HCT116 (cell line): ENCODE results near the gene ERBIN. TPM values are rescaled to one million over a fixed set of nuclear protein-coding genes. Genes with fewer than 3 reads are reported as not detected.

Experiments used
- ATAC-seq: fragments of 200-7000 bp; cut with Tn5 transposase; 2 replicates; pipeline ENCODE4 v1.9.1; 2020; ENCODE audit warnings: mild to moderate bottlenecking, moderate library complexity
- BruUV-seq: library from RNA; stranded (reverse); fragments of 400-500 nt; replicated peaks from 2 replicates; lab custom pipeline; 2021; lab: Mats Ljungman, UMichigan
- CTCF ChIA-PET: fragments of 300-600 bp; sonication (Branson Sonifier 250); formaldehyde crosslinking; loops from one replicate; lab custom pipeline; 2021; ENCODE audit warnings: antibody characterized with exemption; lab: Charles Lee
- POLR2A ChIA-PET: fragments of 300-600, 350-600 bp; sonication (Branson Sonifier 250); formaldehyde crosslinking; loops from one replicate; lab custom pipeline; 2021; ENCODE audit warnings: antibody characterized with exemption; lab: Charles Lee
- RAD21 ChIA-PET, 2 experiments: fragments of 300-600 bp; sonication (Branson Sonifier 250); formaldehyde crosslinking; loops; one replicate each; lab custom pipeline; 2023; ENCODE audit warnings: low total read pairs in 2 of 2; ENCODE audit not compliant: uncharacterized antibody in 2 of 2, unreplicated experiment in 2 of 2, low non-redundant PET in 1 of 2; lab: Charles Lee
- DNase-seq: peaks from one replicate; pipeline ENCODE4 v3.0.0-alpha.2; 2010; ENCODE audit warnings: low read depth, low spot score
- H2AFZ ChIP-seq: fragments of 200-600 bp; shearing (Covaris generic), sonication (generic); 2 replicates; pipeline ENCODE4 v1.6.1; 2017; ENCODE audit warnings: low read depth, mixed run types, mixed read lengths, antibody characterized with exemption, low read length; ENCODE audit not compliant: poor library complexity, severe bottlenecking
- H3K27ac ChIP-seq: 2 replicates; pipeline ENCODE4 v1.5.1; 2012; ENCODE audit warnings: low read depth, low read length
- H3K27me3 ChIP-seq: fragments of 200-600 bp; sonication (generic); 2 replicates; pipeline ENCODE4 v1.6.1; 2016; ENCODE audit warnings: mixed run types, low read length, mixed read lengths; ENCODE audit not compliant: insufficient read depth
- H3K36me3 ChIP-seq, 2 experiments: fragments of 200-500 bp in 1 of 2; fragments of 200-600 bp in 1 of 2; sonication (Bioruptor generic) in 1 of 2; sonication (generic) in 1 of 2; 2 replicates each; pipeline versions ENCODE4 v1.5.1 to v1.6.1; 2014 to 2016; ENCODE audit warnings: low read length in 2 of 2, inconsistent platforms in 1 of 2, mixed read lengths in 1 of 2, mixed run types in 1 of 2; ENCODE audit not compliant: insufficient read depth in 2 of 2, control insufficient read depth in 1 of 2
- H3K4me1 ChIP-seq, 2 experiments: fragments of 200-600 bp in 1 of 2; sonication (generic) in 1 of 2; 2 replicates each; pipeline versions ENCODE4 v1.5.1 to v1.6.1; 2012 to 2017; ENCODE audit warnings: low read length in 2 of 2, inconsistent platforms in 1 of 2, mild to moderate bottlenecking in 1 of 2, mixed read lengths in 1 of 2, mixed run types in 1 of 2, moderate library complexity in 1 of 2; ENCODE audit not compliant: insufficient read depth in 2 of 2, control insufficient read depth in 1 of 2
- H3K4me2 ChIP-seq: fragments of 200-600 bp; sonication (generic); 2 replicates; pipeline ENCODE4 v1.6.1; 2017; ENCODE audit warnings: mixed run types, low read length, mixed read lengths
- H3K4me3 ChIP-seq, 2 experiments: fragments of 200-600 bp in 1 of 2; sonication (generic) in 1 of 2; replicated peaks in 1 of 2; 2 replicates each; pipeline ENCODE4 v1.5.1; 2011 to 2016; ENCODE audit warnings: low read length in 2 of 2, control low read depth in 1 of 2, low read depth in 1 of 2, mild to moderate bottlenecking in 1 of 2, mixed read lengths in 1 of 2, mixed run types in 1 of 2
- H3K79me2 ChIP-seq: fragments of 200-600 bp; sonication (generic); 2 replicates; pipeline ENCODE4 v1.6.1; 2017; ENCODE audit warnings: mild to moderate bottlenecking, mixed run types, low read length, moderate library complexity, mixed read lengths; ENCODE audit not compliant: insufficient read depth
- H3K9ac ChIP-seq: fragments of 200-600 bp; sonication (generic); 2 replicates; pipeline ENCODE4 v1.6.1; 2016; ENCODE audit warnings: low read length, mixed read lengths
- H3K9me2 ChIP-seq: fragments of 200-600 bp; sonication (generic), shearing (Covaris generic); 2 replicates; pipeline ENCODE4 v1.6.1; 2017; ENCODE audit warnings: mixed run types, mild to moderate bottlenecking, moderate library complexity; ENCODE audit not compliant: insufficient read depth
- H3K9me3 ChIP-seq, 2 experiments: fragments of 200-500 bp in 1 of 2; fragments of 200-600 bp in 1 of 2; sonication (Bioruptor generic) in 1 of 2; sonication (generic) in 1 of 2; 2 replicates each; pipeline ENCODE4 v1.6.1; 2014 to 2017; ENCODE audit warnings: low read length in 2 of 2, mixed read lengths in 2 of 2, inconsistent platforms in 1 of 2, low read depth in 1 of 2, mild to moderate bottlenecking in 1 of 2, mixed run types in 1 of 2, moderate library complexity in 1 of 2; ENCODE audit not compliant: control insufficient read depth in 1 of 2, insufficient read depth in 1 of 2
- H4K20me1 ChIP-seq: fragments of 200-600 bp; sonication (generic), shearing (Covaris generic); 2 replicates; pipeline ENCODE4 v1.6.1; 2017; ENCODE audit warnings: mixed run types, mild to moderate bottlenecking, moderate library complexity; ENCODE audit not compliant: insufficient read depth
- TCF7L2 ChIP-seq: IDR thresholded peaks from 2 replicates; pipeline ENCODE4 v1.7.0; 2011; ENCODE audit warnings: borderline replicate concordance, inconsistent platforms; ENCODE audit not compliant: insufficient read depth, insufficient read length; ENCODE audit errors: extremely low read depth
- intact Hi-C: fragments of 100-400 bp; cut with micrococcal nuclease; formaldehyde crosslinking; loops from 2 replicates; pipeline ENCODE4 v1.10.0; 2022
- total RNA-seq: library from RNA; stranded (reverse); gene quantifications from one replicate; pipeline ENCODE4 v1.2.1, GENCODE V29; 2021; ENCODE audit not compliant: unreplicated experiment

The ERBIN gene
- total RNA-seq, 1 experiment from 2014 or later, result 57.4 TPM

DNA sequence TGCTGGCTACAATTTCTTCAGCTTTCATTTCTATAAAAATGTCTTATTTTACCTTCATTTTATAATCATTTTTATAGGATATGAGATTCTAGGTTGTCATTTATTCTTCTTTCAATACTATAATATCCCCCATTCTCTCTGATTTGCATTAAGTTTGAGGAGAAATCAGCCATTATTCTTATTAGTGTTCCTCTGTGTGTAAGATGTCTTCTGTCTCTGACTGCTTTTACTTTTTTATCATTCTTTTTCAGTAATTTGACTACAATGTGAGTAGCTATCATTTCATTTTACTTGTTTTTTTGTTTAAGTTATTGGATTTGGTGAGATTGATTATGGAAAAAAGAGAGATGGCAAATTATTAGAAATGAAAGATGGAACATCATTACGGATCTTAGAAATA, 204.1 kb downstream of the ERBIN start:
- ChIA-PET RAD21 (no interaction called here), CTCF (no interaction called here), POLR2A (no interaction called here)
- Histone ChIP-seq H3K79me2 (no peaks in the 10 kb centered on the region), H3K4me3 (no peak overlapping the region), H3K27ac (no peak overlapping the region), H3K36me3 (no peaks in the 10 kb centered on the region), H3K4me2 (no peak overlapping the region), H3K27me3 (no peaks in the 10 kb centered on the region), H3K4me1 (peaks cover 0 to 3% of the 10 kb centered on the region in 2 experiments; a peak in 1 of 4 replicates), H3K9ac (no peak overlapping the region), H4K20me1 (no peaks in the 10 kb centered on the region), H3K9me3 (no peaks in the 10 kb centered on the region), H2AFZ (no peak overlapping the region), H3K9me2 (no peaks in the 10 kb centered on the region)
- TF ChIP-seq TCF7L2, result no peak
- DNase-seq (no peak), ATAC-seq (no peak)
- intact Hi-C loops, result no loop called here
- BruUV-seq, result no TSS peak

Other genes starting within 250 kb of the ERBIN start
- 12.6 TPM for gene SGTB, start 204.5 kb upstream of the ERBIN start, total RNA-seq
- gene NLN, start 204.4 kb upstream of the ERBIN start, total RNA-seq, result 67.6 TPM
- gene SREK1, start 217.7 kb downstream of the ERBIN start, total RNA-seq, result 65.6 TPM